CD4-positive, CD25-positive, alpha-beta regulatory T cell (primary cell): Measurements from ENCODE around the gene MTF2. TPM values are rescaled to one million over a fixed set of nuclear protein-coding genes. Genes with fewer than 3 reads are reported as not detected.
A peak's percentile ranks its signal among the peaks of the same experiment; 100 is the strongest.

Source experiments
- ATAC-seq, 2 donors: fragments of 150-1000 bp; cut with Tn5 transposase; one replicate each; pipeline ENCODE4 v1.10.0; 2021; ENCODE audit warnings: low read depth in 2 of 2, moderate number of reproducible peaks in 2 of 2, moderate library complexity in 1 of 2
- DNase-seq, 3 donors: peaks; one replicate each; pipeline versions ENCODE4 v3.0.0 to v3.0.0-alpha.2; 2012 to 2022; ENCODE audit warnings: mixed read lengths in 1 of 3
- H3K27ac ChIP-seq: one replicate; pipeline ENCODE4 v1.7.0; 2013; ENCODE audit warnings: mild to moderate bottlenecking, low read length; ENCODE audit not compliant: insufficient read depth, poor library complexity, severe bottlenecking
- H3K27me3 ChIP-seq: one replicate; pipeline ENCODE4 v1.7.0; 2013; ENCODE audit warnings: low read length; ENCODE audit not compliant: control insufficient read depth, insufficient read depth
- H3K36me3 ChIP-seq: one replicate; pipeline ENCODE4 v1.7.0; 2013; ENCODE audit warnings: mild to moderate bottlenecking, low read length, moderate library complexity; ENCODE audit not compliant: control insufficient read depth, insufficient read depth
- H3K4me1 ChIP-seq: 2 replicates; pipeline ENCODE4 v1.7.0; 2013; ENCODE audit warnings: mild to moderate bottlenecking, low read length; ENCODE audit not compliant: insufficient read depth, control insufficient read depth, poor library complexity, severe bottlenecking
- H3K4me3 ChIP-seq: one replicate; pipeline ENCODE4 v1.7.0; 2013; ENCODE audit warnings: low read depth, mild to moderate bottlenecking, low read length, moderate library complexity
- H3K9me3 ChIP-seq, 2 experiments: 1 replicate in 1 of 2; 2 replicates in 1 of 2; pipeline ENCODE4 v1.7.0; 2013; ENCODE audit warnings: low read length in 2 of 2, mild to moderate bottlenecking in 1 of 2, moderate library complexity in 1 of 2; ENCODE audit not compliant: control insufficient read depth in 2 of 2
- H3K27ac Mint-ChIP-seq, 3 donors: one replicate each; pipeline ENCODE4 v1.8.0; 2020 to 2022; ENCODE audit warnings: mild to moderate bottlenecking in 3 of 3, mixed read lengths in 3 of 3, moderate library complexity in 2 of 3
- H3K27me3 Mint-ChIP-seq: one replicate; pipeline ENCODE4 v1.8.0; 2022; ENCODE audit warnings: mild to moderate bottlenecking, mixed read lengths
- H3K36me3 Mint-ChIP-seq: one replicate; pipeline ENCODE4 v1.8.0; 2020; ENCODE audit warnings: mixed read lengths
- H3K4me1 Mint-ChIP-seq, 4 donors: one replicate each; pipeline ENCODE4 v1.8.0; 2020 to 2022; ENCODE audit warnings: mixed read lengths in 4 of 4, mild to moderate bottlenecking in 1 of 4
- H3K4me3 Mint-ChIP-seq, 4 donors: one replicate each; pipeline ENCODE4 v1.8.0; 2020 to 2022; ENCODE audit warnings: mild to moderate bottlenecking in 4 of 4, mixed read lengths in 4 of 4, moderate library complexity in 3 of 4
- H3K9me3 Mint-ChIP-seq, 7 donors: one replicate each; pipeline ENCODE4 v1.8.0; 2020 to 2022; ENCODE audit warnings: mixed read lengths in 7 of 7, mild to moderate bottlenecking in 3 of 7, moderate library complexity in 2 of 7
- polyA plus RNA-seq, 4 donors: library from polyadenylated mRNA; unstranded; fragments of 300-500 nt; fragmentation: Illumina TruSeq; gene quantifications; one replicate each; pipeline ENCODE4 v1.2.3, GENCODE V29; 2021
- total RNA-seq: library from RNA; stranded (reverse); gene quantifications from one replicate; pipeline ENCODE4 v1.2.3, GENCODE V29; 2022

Gene MTF2
- total and polyA plus RNA-seq, 5 donors from 2014 or later, result 53.0 to 80.5 (median 77.5) TPM

GRCh38 chr1:93124556-93125355 is 45.7 kb downstream of the MTF2 start:
- peaks cover 8 to 36% (median 19%) of the 10 kb centered on the region in 4 donors for H3K4me1 Mint-ChIP-seq
- Histone ChIP-seq H3K9me3 (no peaks in the 10 kb centered on the region), H3K36me3 (peaks cover 33% of the 10 kb centered on the region), H3K4me3 (no peak overlapping the region), H3K27me3 (no peaks in the 10 kb centered on the region), H3K27ac (no peak overlapping the region), H3K4me1 (no peaks in the 10 kb centered on the region)
- ATAC-seq (no peak), DNase-seq (no peak)
- H3K27ac Mint-ChIP-seq, result peak overlapping the region in 2 of 3 donors; percentile 62 to 64
- no peaks in the 10 kb centered on the region for H3K27me3 Mint-ChIP-seq
- peaks cover 21% of the 10 kb centered on the region for H3K36me3 Mint-ChIP-seq
- H3K4me3 Mint-ChIP-seq, result no peak overlapping the region
- H3K9me3 Mint-ChIP-seq, result no peaks in the 10 kb centered on the region

GRCh38 chr1:93129507-93130099 is 50.5 kb downstream of the MTF2 start:
- H3K4me3 ChIP-seq, result no peak overlapping the region
- peaks cover 56% of the 10 kb centered on the region for H3K36me3 ChIP-seq
- ATAC-seq (no peak), DNase-seq (no peak)
- H3K27me3 ChIP-seq, result no peaks in the 10 kb centered on the region
- H3K27ac Mint-ChIP-seq, result peak overlapping the region in 1 of 3 donors; percentile 88
- H3K9me3 ChIP-seq, result no peaks in the 10 kb centered on the region
- H3K4me1 ChIP-seq, result no peaks in the 10 kb centered on the region
- H3K27me3 Mint-ChIP-seq, result no peaks in the 10 kb centered on the region
- H3K4me3 Mint-ChIP-seq, result no peak overlapping the region
- H3K4me1 Mint-ChIP-seq, result peaks cover 8 to 16% (median 9%) of the 10 kb centered on the region in 4 donors
- peaks cover 5% of the 10 kb centered on the region for H3K36me3 Mint-ChIP-seq
- no peaks in the 10 kb centered on the region for H3K9me3 Mint-ChIP-seq
- H3K27ac ChIP-seq, result no peak overlapping the region

DNA sequence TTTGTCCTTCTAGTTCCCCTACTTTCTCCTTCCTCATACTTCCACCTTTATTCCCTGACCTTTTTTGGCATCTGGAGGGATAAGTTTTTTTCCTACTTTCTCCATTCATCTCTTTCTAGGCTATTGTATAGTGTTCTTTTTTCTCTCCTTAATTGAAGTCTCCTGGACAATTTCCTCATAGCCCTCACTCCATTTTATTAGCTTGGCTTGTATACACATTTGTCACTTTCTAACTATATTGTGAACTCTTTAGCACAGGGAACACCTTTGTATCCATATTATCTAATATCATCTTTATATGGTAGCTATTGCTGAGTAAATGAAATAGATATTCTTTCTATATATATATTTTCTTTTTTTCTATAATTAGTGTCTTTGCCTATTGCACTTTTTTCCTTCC is 53.6 kb downstream of the MTF2 start:
- no peaks in the 10 kb centered on the region for H3K27me3 Mint-ChIP-seq
- Histone ChIP-seq H3K4me1 (no peaks in the 10 kb centered on the region), H3K9me3 (no peaks in the 10 kb centered on the region), H3K27ac (no peak overlapping the region), H3K4me3 (no peak overlapping the region), H3K27me3 (no peaks in the 10 kb centered on the region), H3K36me3 (peaks cover 73% of the 10 kb centered on the region)
- no peak for DNase-seq
- peaks cover 0 to 6% (median 3%) of the 10 kb centered on the region in 4 donors for H3K4me1 Mint-ChIP-seq
- no peak overlapping the region for H3K4me3 Mint-ChIP-seq
- peaks cover 14% of the 10 kb centered on the region for H3K36me3 Mint-ChIP-seq
- H3K27ac Mint-ChIP-seq, result no peak overlapping the region
- no peak for ATAC-seq
- H3K9me3 Mint-ChIP-seq, result no peaks in the 10 kb centered on the region

DNA sequence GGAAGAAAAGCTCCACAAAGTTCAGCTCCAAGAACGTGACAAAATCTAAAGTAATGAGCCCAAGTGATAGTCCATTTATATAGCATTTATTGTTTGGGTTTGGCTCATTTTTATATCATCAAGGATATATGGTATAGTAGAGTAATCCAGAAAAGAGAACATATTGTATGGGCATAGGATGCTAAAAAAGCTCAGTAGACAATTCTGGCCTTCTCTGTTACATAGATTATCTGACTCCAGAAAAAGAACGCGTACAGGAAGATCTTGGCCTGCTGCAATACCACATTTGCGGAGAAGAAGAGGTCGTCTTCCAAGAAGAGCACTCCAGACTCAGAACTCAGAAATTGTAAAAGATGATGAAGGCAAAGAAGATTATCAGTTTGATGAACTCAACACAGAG is 57.4 kb downstream of the MTF2 start:
- no peak for ATAC-seq
- Histone ChIP-seq H3K27ac (no peak overlapping the region), H3K4me3 (no peak overlapping the region), H3K36me3 (peaks cover 55% of the 10 kb centered on the region), H3K9me3 (no peaks in the 10 kb centered on the region), H3K4me1 (no peaks in the 10 kb centered on the region), H3K27me3 (no peaks in the 10 kb centered on the region)
- Mint-ChIP-seq H3K27ac (no peak overlapping the region), H3K36me3 (peaks cover 25% of the 10 kb centered on the region), H3K4me1 (peaks cover 0 to 14% (median 6%) of the 10 kb centered on the region in 4 donors), H3K27me3 (no peaks in the 10 kb centered on the region), H3K9me3 (no peaks in the 10 kb centered on the region), H3K4me3 (no peak overlapping the region)
- DNase-seq, result no peak

DNA sequence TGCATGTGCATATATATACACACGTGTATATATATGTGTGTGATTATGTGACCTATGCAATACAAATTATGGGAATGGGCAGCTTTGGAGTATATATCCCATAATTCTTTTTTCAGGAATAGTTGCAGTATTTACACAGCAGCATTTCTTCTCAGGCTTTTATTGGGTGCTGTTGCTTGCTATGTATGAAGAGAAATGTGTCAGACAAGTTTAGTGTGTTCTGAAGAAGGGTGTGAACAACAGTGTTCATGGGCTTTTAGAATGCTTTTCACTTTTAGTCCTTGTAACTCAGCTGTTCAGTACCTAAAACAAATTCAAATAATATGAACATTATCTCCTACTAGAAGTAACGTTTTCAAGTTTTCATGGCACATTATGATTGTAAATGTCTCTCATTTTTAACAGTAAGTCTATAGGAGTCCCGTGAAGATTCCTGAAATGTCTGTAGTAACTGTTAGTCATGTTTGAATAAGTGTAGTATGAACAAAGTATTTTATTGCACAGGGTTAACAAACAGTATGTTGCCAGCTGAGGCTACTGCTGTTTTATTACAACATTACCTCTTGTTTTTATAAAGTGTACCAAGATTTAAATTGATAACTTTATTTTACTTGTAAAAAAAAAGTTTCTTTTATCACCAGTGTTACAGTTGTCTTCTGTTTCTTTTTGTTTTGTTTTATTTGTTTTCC is 58.7 kb downstream of the MTF2 start:
- ATAC-seq (no peak), DNase-seq (no peak)
- Mint-ChIP-seq H3K36me3 (peaks cover 25% of the 10 kb centered on the region), H3K4me3 (no peak overlapping the region), H3K4me1 (peaks cover 0 to 17% (median 8%) of the 10 kb centered on the region in 4 donors), H3K27ac (no peak overlapping the region), H3K9me3 (no peaks in the 10 kb centered on the region), H3K27me3 (no peaks in the 10 kb centered on the region)
- H3K4me3 ChIP-seq, result no peak overlapping the region
- no peaks in the 10 kb centered on the region for H3K4me1 ChIP-seq
- H3K9me3 ChIP-seq, result no peaks in the 10 kb centered on the region
- H3K36me3 ChIP-seq, result peaks cover 48% of the 10 kb centered on the region
- no peaks in the 10 kb centered on the region for H3K27me3 ChIP-seq
- no peak overlapping the region for H3K27ac ChIP-seq

GRCh38 chr1:93140106-93140505 is 61.0 kb downstream of the MTF2 start:
- Mint-ChIP-seq H3K4me1 (peaks cover 0 to 17% (median 8%) of the 10 kb centered on the region in 4 donors), H3K36me3 (peaks cover 23% of the 10 kb centered on the region), H3K4me3 (no peak overlapping the region), H3K9me3 (no peaks in the 10 kb centered on the region), H3K27ac (peak overlapping the region in 2 of 3 donors; percentile 21 to 69), H3K27me3 (no peaks in the 10 kb centered on the region)
- no peak for DNase-seq
- no peak for ATAC-seq
- no peaks in the 10 kb centered on the region for H3K4me1 ChIP-seq
- H3K36me3 ChIP-seq, result peaks cover 31% of the 10 kb centered on the region
- no peak overlapping the region for H3K4me3 ChIP-seq
- no peaks in the 10 kb centered on the region for H3K9me3 ChIP-seq
- H3K27me3 ChIP-seq, result no peaks in the 10 kb centered on the region
- H3K27ac ChIP-seq, result no peak overlapping the region

- no peaks in the 10 kb centered on the region for H3K9me3 Mint-ChIP-seq
Measured at GRCh38 chr1:93142161-93142560, 63.1 kb downstream of the MTF2 start.

More at GRCh38 chr1:93142161-93142560, 63.1 kb downstream of the MTF2 start:
- Histone ChIP-seq H3K4me1 (no peaks in the 10 kb centered on the region), H3K9me3 (no peaks in the 10 kb centered on the region), H3K27me3 (no peaks in the 10 kb centered on the region), H3K4me3 (no peak overlapping the region), H3K36me3 (peaks cover 13% of the 10 kb centered on the region), H3K27ac (no peak overlapping the region)
- Mint-ChIP-seq H3K4me3 (no peak overlapping the region), H3K27ac (peak overlapping the region in 1 of 3 donors; percentile 47), H3K36me3 (peaks cover 12% of the 10 kb centered on the region), H3K27me3 (no peaks in the 10 kb centered on the region), H3K4me1 (peaks cover 0 to 15% (median 7%) of the 10 kb centered on the region in 4 donors)
- ATAC-seq, result no peak
- DNase-seq, result no peak
